ENCODE measurements around the gene LPIN1. TPM values are rescaled to one million over a fixed set of nuclear protein-coding genes. Genes with fewer than 3 reads are reported as not detected.

Gene LPIN1
- total and polyA plus RNA-seq, 10 donors = 12.3 to 55.7 (median 34.8) TPM

DNA sequence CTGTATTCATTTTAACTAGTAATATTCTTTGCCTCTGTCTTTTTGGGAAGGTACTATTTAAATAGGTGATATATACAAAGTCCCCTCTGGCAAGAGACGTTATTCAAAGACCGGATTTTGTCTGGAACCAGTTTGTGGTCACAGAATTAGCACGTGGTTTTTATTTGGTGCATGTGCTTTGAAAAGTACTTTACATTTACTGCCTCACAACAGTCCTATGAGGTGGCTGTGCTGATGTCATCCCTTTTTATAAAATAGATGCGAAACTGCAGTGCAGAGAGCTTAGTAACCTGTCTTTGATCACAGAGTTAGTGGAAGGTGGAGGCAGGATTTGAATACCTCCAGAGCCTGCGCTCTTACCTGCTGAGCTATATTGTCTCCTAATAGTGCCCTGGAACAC, 4.0 kb downstream of the LPIN1 start:
- H3K4me3 ChIP-seq = peak overlapping the region in 1 of 8 donors; percentile 83
- no peaks in the 10 kb centered on the region for H3K36me3 ChIP-seq
- H3K9me3 ChIP-seq = no peaks in the 10 kb centered on the region
- no peak for TF ChIP-seq POLR2A (IDR thresholded peaks at IDR 0.05)
- TF ChIP-seq, protein P1, sequence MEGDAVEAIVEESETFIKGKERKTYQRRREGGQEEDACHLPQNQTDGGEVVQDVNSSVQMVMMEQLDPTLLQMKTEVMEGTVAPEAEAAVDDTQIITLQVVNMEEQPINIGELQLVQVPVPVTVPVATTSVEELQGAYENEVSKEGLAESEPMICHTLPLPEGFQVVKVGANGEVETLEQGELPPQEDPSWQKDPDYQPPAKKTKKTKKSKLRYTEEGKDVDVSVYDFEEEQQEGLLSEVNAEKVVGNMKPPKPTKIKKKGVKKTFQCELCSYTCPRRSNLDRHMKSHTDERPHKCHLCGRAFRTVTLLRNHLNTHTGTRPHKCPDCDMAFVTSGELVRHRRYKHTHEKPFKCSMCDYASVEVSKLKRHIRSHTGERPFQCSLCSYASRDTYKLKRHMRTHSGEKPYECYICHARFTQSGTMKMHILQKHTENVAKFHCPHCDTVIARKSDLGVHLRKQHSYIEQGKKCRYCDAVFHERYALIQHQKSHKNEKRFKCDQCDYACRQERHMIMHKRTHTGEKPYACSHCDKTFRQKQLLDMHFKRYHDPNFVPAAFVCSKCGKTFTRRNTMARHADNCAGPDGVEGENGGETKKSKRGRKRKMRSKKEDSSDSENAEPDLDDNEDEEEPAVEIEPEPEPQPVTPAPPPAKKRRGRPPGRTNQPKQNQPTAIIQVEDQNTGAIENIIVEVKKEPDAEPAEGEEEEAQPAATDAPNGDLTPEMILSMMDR (IDR thresholded peaks at IDR 0.05 in 8 of 11, conservative IDR thresholded peaks at IDR 0.05 in 3 of 11) = no peak
- peak in 1 of 3 donors; percentile 43 for TF ChIP-seq POLR2AphosphoS5 (IDR thresholded peaks at IDR 0.05)
- intact Hi-C loops (cut with DNase I; ENCODE audit: low total_unique reads) = no loop called here
- DNase-seq = no peak
- no peaks in the 10 kb centered on the region for H3K27me3 ChIP-seq (replicated peaks in 1 of 7)
- peaks cover 40 to 95% (median 93%) of the 10 kb centered on the region in 6 donors for H3K4me1 ChIP-seq
- H3K27ac ChIP-seq = peak overlapping the region in 7 of 8 donors; percentile 38 to 92 (median 90)
- 41 to 49% (median 44%) methylated on average over 5 of the region's 5 CpGs for WGBS, 5 donors

GRCh38 chr2:11750917-11751316, 4.5 kb downstream of the LPIN1 start:
- H3K4me3 ChIP-seq = no peak overlapping the region
- peaks cover 45 to 95% (median 92%) of the 10 kb centered on the region in 6 donors for H3K4me1 ChIP-seq
- intact Hi-C loops (cut with DNase I; ENCODE audit: low total_unique reads) = no loop called here
- H3K27ac ChIP-seq = peak overlapping the region in 7 of 8 donors; percentile 38 to 92 (median 90)
- 55 to 69% (median 66%) methylated on average over 7 of the region's 7 CpGs for WGBS, 5 donors
- no peak for DNase-seq
- H3K36me3 ChIP-seq = no peaks in the 10 kb centered on the region
- TF ChIP-seq, protein P1 (IDR thresholded peaks at IDR 0.05 in 8 of 11, conservative IDR thresholded peaks at IDR 0.05 in 3 of 11) = no peak
- peak in 1 of 3 donors; percentile 3 for TF ChIP-seq POLR2AphosphoS5 (IDR thresholded peaks at IDR 0.05)
- no peaks in the 10 kb centered on the region for H3K27me3 ChIP-seq (replicated peaks in 1 of 7)
- H3K9me3 ChIP-seq = no peaks in the 10 kb centered on the region

DNA sequence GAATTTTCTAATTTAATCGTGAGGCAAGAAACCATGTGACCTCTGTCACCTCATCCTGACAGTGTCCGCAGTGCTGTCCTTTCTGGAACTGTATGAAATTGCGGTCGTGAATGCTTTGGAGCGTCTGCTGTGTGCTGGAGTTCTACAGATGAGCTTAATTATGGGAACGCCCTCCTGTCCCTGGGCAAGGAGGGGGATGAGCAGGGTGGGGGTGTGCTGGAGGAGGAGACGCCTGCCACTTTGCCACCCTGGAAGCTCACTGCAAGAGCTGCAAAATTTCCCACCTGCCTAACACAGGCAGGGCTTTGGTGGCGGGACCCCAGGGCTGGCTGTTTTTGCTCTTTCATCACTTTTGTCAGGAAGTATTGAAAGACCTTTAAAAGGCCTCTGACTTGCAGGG, 6.5 kb downstream of the LPIN1 start:
- TF ChIP-seq POLR2AphosphoS5 (IDR thresholded peaks at IDR 0.05) (no peak), POLR2A (IDR thresholded peaks at IDR 0.05) (no peak)
- TF ChIP-seq, protein P1 (IDR thresholded peaks at IDR 0.05 in 8 of 11, conservative IDR thresholded peaks at IDR 0.05 in 3 of 11) = no peak
- H3K27ac ChIP-seq = peak overlapping the region in 7 of 8 donors; percentile 68 to 90 (median 85)
- 62 to 70% (median 65%) methylated on average over 8 of the region's 8 CpGs for WGBS, 5 donors
- peak overlapping the region in 1 of 8 donors; percentile 55 for H3K4me3 ChIP-seq
- intact Hi-C loops (cut with DNase I; ENCODE audit: low total_unique reads) = no loop called here
- no peaks in the 10 kb centered on the region for H3K36me3 ChIP-seq
- peaks cover 46 to 96% (median 93%) of the 10 kb centered on the region in 6 donors for H3K4me1 ChIP-seq
- no peaks in the 10 kb centered on the region for H3K9me3 ChIP-seq
- H3K27me3 ChIP-seq (replicated peaks in 1 of 7) = no peaks in the 10 kb centered on the region
- DNase-seq = no peak

DNA sequence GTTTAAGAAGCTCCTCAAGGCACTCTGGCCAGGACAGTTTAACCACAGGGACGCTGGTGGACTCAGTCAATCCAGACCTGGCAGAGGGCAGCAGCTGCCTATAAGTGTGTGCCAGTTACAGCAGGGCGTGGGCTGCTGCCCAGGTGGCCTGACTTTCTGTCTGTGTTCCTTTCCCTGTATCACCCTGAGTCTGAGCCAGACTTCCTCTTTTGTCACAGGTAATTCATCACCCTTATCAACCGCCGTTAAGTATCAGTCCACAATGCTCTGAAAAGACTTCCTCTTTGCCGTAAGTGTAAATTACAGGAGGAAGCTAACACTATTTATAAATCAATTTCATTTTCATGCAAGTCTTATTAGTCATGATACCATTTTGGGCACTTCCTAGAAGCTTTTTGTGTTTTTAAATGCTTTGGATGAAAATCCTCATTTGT, 7.0 kb downstream of the LPIN1 start:
- no peaks in the 10 kb centered on the region for H3K36me3 ChIP-seq
- peaks cover 42 to 96% (median 91%) of the 10 kb centered on the region in 6 donors for H3K4me1 ChIP-seq
- 5 to 11% (median 6%) methylated on average over 5 of the region's 5 CpGs for WGBS, 5 donors
- TF ChIP-seq POLR2AphosphoS5 (IDR thresholded peaks at IDR 0.05) (peak in 2 of 3 donors; percentile 53 to 73), POLR2A (IDR thresholded peaks at IDR 0.05) (no peak)
- TF ChIP-seq, protein P1 (IDR thresholded peaks at IDR 0.05 in 8 of 11, conservative IDR thresholded peaks at IDR 0.05 in 3 of 11) = no peak
- DNase-seq = peak; percentile 87
- no peaks in the 10 kb centered on the region for H3K9me3 ChIP-seq
- H3K4me3 ChIP-seq = peak overlapping the region in 4 of 8 donors; percentile 8 to 55 (median 16)
- H3K27me3 ChIP-seq (replicated peaks in 1 of 7) = no peaks in the 10 kb centered on the region
- peak overlapping the region; percentile 49 to 90 (median 84) for H3K27ac ChIP-seq
- intact Hi-C loops (cut with DNase I; ENCODE audit: low total_unique reads) = no loop called here
